Esophagus squamous epithelium (tissue), 5 donors: Measurements from ENCODE around the gene PPIA. TPM values are rescaled to one million over a fixed set of nuclear protein-coding genes. Genes with fewer than 3 reads are reported as not detected.
A peak's percentile ranks its signal among the peaks of the same experiment; 100 is the strongest.

Experiments used
- DNase-seq: peaks from one replicate; lab custom pipeline; 2025; lab: John Stamatoyannopoulos, UW
- H3K27ac ChIP-seq, 4 donors: fragments of 200-600 bp; sonication (generic); one replicate each; pipeline ENCODE4 v1.5.1; 2016 to 2019; ENCODE audit warnings: mild to moderate bottlenecking in 1 of 4
- H3K27me3 ChIP-seq, 4 donors: fragments of 200-600 bp; sonication (generic); 1 replicate in 3 of 4; 2 replicates in 1 of 4; pipeline versions ENCODE4 v1.5.1 to v1.6.0; 2017 to 2021; ENCODE audit warnings: antibody characterized with exemption in 1 of 4
- H3K36me3 ChIP-seq, 3 donors: fragments of 200-600 bp; sonication (generic); one replicate each; pipeline ENCODE4 v1.5.1; 2016 to 2019
- H3K4me1 ChIP-seq, 3 donors: fragments of 200-600 bp; sonication (generic); one replicate each; pipeline ENCODE4 v1.5.1; 2017 to 2019
- H3K4me3 ChIP-seq, 4 donors: fragments of 200-600 bp; sonication (generic); 1 replicate in 3 of 4; 2 replicates in 1 of 4; pipeline ENCODE4 v1.5.1; 2016 to 2019; ENCODE audit warnings: mild to moderate bottlenecking in 2 of 4, moderate library complexity in 1 of 4
- H3K9me3 ChIP-seq, 3 donors: fragments of 200-600 bp; sonication (generic); one replicate each; pipeline ENCODE4 v1.5.1; 2016 to 2019
- POLR2A ChIP-seq, 4 donors: fragments of 450-650 bp; IDR thresholded peaks; one replicate each; pipeline ENCODE4 v1.6.1; 2017; ENCODE audit warnings: antibody characterized with exemption in 4 of 4, mild to moderate bottlenecking in 4 of 4, moderate library complexity in 3 of 4
- WGBS, 2 donors: methylation state at CpG; one replicate each; pipeline ENCODE4 v1.1.5; 2018; 5-methylcytosine and 5-hydroxymethylcytosine counted together
- intact Hi-C: fragments of 100-400 bp; cut with DNase I; formaldehyde crosslinking; loops from one replicate; pipeline ENCODE4 v1.15.0; 2022
- total RNA-seq, 4 donors: library from RNA; depleted of rRNA; stranded (reverse); fragments of >200 nt; gene quantifications; one replicate each; pipeline ENCODE4 v1.1.0, GENCODE V29; 2016
- TF ChIP-seq, protein P1 (sequence below), 6 experiments: fragments of 450-650 bp in 4 of 6; fragments of 200-600 bp in 2 of 6; sonication (generic) in 2 of 6; IDR thresholded peaks; one replicate each; pipeline ENCODE4 v1.5.1; 2016 to 2019; ENCODE audit warnings: antibody characterized with exemption in 6 of 6, mild to moderate bottlenecking in 4 of 6, moderate library complexity in 4 of 6
- donor health status: DM: yes; HTN: yes; CAD: no.

PPIA gene
- total RNA-seq, 4 donors from 2014 or later = 1,726 to 3,682 (median 2,875) TPM

DNA sequence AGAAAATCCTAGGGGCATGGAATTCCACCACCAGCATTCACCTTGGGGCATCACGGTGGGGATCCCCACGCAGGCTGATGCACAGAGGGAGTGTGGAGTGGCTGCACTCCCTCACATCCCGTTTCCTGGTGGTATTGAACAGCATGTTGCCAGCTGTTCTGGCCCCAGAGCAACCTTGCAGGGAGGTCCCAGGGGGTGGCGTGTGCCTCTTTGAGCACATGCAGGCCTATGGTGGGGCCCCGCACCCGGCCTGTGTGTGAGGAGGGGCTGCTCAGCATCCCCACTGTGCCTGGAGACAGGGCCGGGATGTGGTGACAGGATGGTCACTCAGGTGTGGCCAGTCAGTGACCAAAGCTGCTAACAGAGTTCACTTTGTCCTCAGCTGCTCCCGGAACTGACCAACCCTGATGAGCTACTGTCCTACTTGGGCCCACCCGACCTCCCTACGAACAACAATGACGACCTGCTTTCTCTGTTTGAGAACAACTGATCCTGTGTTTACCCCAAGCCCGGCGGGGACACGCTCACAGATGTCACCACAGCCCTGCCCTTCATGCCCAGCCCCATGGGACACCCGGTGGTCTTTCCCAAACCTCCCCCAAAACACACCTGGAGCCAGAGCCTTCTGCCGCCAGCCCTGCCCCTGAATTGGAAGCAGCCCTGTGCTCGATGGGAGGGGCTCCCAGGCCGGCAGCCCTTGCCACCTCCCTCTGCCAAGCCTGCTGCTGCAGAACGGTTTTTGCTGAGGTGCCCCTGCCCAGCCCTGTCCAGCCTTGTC lies 29.2 kb upstream of the PPIA start:
- no peaks in the 10 kb centered on the region for H3K27me3 ChIP-seq
- peaks cover 31 to 57% (median 44%) of the 10 kb centered on the region in 3 donors for H3K36me3 ChIP-seq
- no peak for DNase-seq
- H3K27ac ChIP-seq = peak overlapping the region; percentile 49 to 82 (median 78)
- peaks cover 31 to 56% (median 36%) of the 10 kb centered on the region in 3 donors for H3K4me1 ChIP-seq
- no peak overlapping the region for H3K4me3 ChIP-seq
- H3K9me3 ChIP-seq = no peaks in the 10 kb centered on the region
- TF ChIP-seq, protein P1, sequence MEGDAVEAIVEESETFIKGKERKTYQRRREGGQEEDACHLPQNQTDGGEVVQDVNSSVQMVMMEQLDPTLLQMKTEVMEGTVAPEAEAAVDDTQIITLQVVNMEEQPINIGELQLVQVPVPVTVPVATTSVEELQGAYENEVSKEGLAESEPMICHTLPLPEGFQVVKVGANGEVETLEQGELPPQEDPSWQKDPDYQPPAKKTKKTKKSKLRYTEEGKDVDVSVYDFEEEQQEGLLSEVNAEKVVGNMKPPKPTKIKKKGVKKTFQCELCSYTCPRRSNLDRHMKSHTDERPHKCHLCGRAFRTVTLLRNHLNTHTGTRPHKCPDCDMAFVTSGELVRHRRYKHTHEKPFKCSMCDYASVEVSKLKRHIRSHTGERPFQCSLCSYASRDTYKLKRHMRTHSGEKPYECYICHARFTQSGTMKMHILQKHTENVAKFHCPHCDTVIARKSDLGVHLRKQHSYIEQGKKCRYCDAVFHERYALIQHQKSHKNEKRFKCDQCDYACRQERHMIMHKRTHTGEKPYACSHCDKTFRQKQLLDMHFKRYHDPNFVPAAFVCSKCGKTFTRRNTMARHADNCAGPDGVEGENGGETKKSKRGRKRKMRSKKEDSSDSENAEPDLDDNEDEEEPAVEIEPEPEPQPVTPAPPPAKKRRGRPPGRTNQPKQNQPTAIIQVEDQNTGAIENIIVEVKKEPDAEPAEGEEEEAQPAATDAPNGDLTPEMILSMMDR (IDR thresholded peaks at IDR 0.05) = no peak
- TF ChIP-seq POLR2A (IDR thresholded peaks at IDR 0.05) = no peak
- intact Hi-C loops = no loop called here
- 62 to 76% methylated on average over 8 to 9 of the region's 19 CpGs for WGBS, 2 donors

DNA sequence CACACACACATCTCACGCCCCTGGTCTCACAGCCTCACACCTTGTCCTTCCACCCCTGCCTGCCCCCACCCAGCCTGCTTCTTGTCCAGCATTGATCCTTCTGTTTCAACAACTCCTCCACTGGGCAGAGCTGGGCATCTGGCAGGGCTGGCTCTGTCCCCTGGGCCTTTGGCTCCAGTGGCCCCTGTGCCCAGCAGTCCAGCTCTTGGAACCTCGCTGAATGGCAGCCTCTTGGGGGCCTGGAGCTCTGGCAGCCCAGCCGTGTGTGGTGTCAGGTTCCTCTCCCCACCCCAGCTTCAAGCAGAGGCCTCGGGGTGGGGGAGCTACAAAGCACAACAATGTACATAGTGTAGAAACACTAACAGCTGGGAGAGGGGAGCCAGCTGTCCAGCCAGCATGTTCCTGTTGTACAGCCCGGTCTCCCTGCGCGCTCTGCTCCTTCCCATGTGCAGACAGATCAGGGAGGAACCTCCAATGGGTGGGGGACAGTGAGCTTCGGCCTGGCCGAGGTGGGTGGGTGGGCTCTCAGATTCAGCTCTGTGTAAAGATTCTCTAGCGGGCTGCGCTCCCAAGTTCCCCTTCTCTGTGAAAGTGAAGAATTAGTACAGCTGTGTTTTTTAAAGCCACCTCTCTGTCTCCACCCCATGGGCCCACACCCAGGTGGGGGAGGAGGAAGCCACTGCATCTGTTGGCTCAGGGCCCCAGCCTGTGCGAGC lies 28.4 kb upstream of the PPIA start:
- Histone ChIP-seq H3K27ac (peak overlapping the region; percentile 49 to 82 (median 78)), H3K4me3 (peak overlapping the region in 1 of 4 donors; percentile 35), H3K27me3 (no peaks in the 10 kb centered on the region), H3K4me1 (peaks cover 31 to 48% (median 36%) of the 10 kb centered on the region in 3 donors), H3K36me3 (peaks cover 31 to 50% (median 39%) of the 10 kb centered on the region in 3 donors), H3K9me3 (no peaks in the 10 kb centered on the region)
- intact Hi-C loops = no loop called here
- no peak for DNase-seq
- TF ChIP-seq POLR2A (IDR thresholded peaks at IDR 0.05) = no peak
- TF ChIP-seq, protein P1 (IDR thresholded peaks at IDR 0.05) = no peak
- 33 to 53% methylated on average over 2 to 7 of the region's 12 CpGs for WGBS, 2 donors

DNA sequence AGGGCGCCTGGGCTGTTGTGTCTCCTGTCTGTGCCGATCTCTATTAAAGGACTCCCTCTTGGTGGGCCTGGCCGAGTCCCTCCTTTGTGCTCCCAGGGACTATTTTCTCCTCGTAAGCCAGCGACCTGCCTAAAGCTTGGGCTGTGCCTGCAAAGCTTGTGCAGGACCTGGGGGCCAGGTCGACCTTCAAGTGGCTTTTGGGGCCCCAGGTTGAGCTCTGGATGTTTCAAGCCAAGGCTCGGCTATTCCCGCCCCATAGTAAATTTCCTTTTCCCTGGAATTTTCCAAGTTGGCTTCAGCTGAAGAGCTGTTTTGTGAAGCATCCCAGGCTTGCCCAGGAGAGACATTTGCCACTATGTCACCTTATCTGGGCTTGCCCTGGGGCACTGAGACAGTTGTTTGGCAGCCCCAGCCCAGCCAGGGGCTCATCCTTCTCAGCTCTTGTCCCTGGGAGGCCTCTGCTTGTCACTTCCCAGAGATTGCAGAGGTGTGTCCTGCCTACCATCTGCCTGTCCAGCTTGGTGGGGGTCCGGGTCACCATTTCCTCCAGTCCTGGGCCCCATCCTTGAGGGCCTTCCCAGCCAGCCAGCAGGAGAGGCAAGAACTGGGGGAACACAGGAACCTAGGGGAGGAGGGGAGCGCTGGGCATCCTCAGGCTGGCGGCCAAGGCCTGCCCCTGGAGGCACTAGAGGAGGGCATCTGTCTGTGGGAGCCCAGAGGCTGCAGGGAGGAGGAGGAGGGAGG lies 27.7 kb upstream of the PPIA start:
- no peak for TF ChIP-seq POLR2A (IDR thresholded peaks at IDR 0.05)
- TF ChIP-seq, protein P1 (IDR thresholded peaks at IDR 0.05) = no peak
- H3K27me3 ChIP-seq = no peaks in the 10 kb centered on the region
- H3K4me1 ChIP-seq = peaks cover 31 to 46% (median 36%) of the 10 kb centered on the region in 3 donors
- H3K9me3 ChIP-seq = no peaks in the 10 kb centered on the region
- intact Hi-C loops = no loop called here
- 25% methylated on average over 5 of the region's 11 CpGs; no CpG with 5 or more reads in 1 of the 2 donors for WGBS, 2 donors
- no peak for DNase-seq
- peak overlapping the region in 1 of 4 donors; percentile 35 for H3K4me3 ChIP-seq
- H3K36me3 ChIP-seq = peaks cover 31 to 42% (median 32%) of the 10 kb centered on the region in 3 donors
- peak overlapping the region; percentile 49 to 82 (median 78) for H3K27ac ChIP-seq

DNA sequence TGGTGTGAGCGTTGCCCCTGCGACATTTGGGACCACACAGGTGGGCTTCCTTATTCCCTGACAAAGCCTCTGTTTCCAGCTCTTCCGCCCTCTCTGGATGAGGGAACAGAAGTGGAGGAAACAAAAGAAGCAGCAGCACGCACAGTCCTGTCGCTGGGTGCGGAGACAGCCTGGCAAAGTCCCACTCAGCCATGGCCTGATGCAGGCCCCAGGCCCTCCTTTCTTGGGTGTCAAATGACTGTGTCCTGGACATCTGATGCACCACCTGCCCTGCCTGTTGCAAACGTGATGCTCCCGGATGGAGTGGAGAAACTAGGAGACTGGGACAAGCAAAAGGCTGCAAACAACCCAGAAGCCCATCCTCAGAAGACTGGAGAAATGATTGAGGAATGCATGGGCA lies 27.1 kb upstream of the PPIA start:
- DNase-seq = no peak
- Histone ChIP-seq H3K9me3 (no peaks in the 10 kb centered on the region), H3K4me1 (peaks cover 31 to 46% (median 36%) of the 10 kb centered on the region in 3 donors), H3K27me3 (no peaks in the 10 kb centered on the region), H3K4me3 (peak overlapping the region in 2 of 4 donors; percentile 28 to 35), H3K36me3 (peaks cover 25 to 36% (median 26%) of the 10 kb centered on the region in 3 donors), H3K27ac (peak overlapping the region in 3 of 4 donors; percentile 77 to 82 (median 78))
- WGBS, 2 donors = 43 to 90% methylated on average over 2 to 7 of the region's 8 CpGs
- TF ChIP-seq, protein P1 (IDR thresholded peaks at IDR 0.05) = no peak
- TF ChIP-seq POLR2A (IDR thresholded peaks at IDR 0.05) = no peak
- intact Hi-C loops = no loop called here
